Measurements from ENCODE around the gene CELSR1. TPM values are rescaled to one million over a fixed set of nuclear protein-coding genes. Genes with fewer than 3 reads are reported as not detected.

Gene CELSR1, protein sequence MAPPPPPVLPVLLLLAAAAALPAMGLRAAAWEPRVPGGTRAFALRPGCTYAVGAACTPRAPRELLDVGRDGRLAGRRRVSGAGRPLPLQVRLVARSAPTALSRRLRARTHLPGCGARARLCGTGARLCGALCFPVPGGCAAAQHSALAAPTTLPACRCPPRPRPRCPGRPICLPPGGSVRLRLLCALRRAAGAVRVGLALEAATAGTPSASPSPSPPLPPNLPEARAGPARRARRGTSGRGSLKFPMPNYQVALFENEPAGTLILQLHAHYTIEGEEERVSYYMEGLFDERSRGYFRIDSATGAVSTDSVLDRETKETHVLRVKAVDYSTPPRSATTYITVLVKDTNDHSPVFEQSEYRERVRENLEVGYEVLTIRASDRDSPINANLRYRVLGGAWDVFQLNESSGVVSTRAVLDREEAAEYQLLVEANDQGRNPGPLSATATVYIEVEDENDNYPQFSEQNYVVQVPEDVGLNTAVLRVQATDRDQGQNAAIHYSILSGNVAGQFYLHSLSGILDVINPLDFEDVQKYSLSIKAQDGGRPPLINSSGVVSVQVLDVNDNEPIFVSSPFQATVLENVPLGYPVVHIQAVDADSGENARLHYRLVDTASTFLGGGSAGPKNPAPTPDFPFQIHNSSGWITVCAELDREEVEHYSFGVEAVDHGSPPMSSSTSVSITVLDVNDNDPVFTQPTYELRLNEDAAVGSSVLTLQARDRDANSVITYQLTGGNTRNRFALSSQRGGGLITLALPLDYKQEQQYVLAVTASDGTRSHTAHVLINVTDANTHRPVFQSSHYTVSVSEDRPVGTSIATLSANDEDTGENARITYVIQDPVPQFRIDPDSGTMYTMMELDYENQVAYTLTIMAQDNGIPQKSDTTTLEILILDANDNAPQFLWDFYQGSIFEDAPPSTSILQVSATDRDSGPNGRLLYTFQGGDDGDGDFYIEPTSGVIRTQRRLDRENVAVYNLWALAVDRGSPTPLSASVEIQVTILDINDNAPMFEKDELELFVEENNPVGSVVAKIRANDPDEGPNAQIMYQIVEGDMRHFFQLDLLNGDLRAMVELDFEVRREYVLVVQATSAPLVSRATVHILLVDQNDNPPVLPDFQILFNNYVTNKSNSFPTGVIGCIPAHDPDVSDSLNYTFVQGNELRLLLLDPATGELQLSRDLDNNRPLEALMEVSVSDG (N-terminal part only)
- total RNA-seq, result under 1 TPM; 0.04 to 0.14 TPM

DNA sequence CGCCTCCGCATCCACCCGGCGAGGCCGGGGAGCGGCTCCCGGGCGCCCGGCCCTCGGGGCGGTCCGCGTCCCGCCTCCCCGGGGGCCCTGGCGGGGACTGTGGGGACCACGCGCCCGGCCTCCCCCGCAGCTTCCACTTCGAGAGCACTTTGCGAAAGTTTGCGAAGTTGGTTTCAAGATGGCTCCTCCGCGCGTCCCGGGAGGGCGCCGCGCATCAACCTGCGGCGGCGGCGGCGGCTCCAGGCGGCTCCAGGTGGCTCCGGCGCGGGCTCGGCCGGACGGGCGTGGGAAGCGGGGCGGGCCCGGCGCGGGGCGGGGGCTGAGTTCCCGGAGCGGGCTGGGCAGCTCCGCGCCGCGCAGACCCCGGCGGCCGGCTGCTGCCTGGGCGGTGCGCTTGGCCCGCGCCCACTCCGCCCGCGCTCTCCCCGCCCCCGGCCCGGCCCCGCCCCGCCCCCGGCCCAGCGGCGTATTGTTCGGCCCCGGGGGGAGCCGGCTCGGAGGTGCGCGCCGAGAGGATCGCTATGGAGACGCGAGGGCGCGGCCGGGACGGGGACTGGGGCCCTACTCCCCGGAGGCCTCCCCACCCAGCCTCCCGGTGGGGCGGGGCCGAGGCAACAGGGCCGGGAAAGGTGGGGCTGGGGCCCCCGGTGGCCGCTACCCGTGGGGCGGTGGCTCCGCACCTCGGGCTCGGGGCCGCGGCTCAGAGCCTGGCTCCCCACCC, at the start of gene CELSR1:
CELSR1 (minus strand) TSS at position 396 of the 721 bp plus-strand sequence. CDS start 450 bp downstream, outside the sequence.
- no peak within 1 kb of the TSS for H3K4me3 Mint-ChIP-seq
- peak; percentile 29 for DNase-seq

DNA sequence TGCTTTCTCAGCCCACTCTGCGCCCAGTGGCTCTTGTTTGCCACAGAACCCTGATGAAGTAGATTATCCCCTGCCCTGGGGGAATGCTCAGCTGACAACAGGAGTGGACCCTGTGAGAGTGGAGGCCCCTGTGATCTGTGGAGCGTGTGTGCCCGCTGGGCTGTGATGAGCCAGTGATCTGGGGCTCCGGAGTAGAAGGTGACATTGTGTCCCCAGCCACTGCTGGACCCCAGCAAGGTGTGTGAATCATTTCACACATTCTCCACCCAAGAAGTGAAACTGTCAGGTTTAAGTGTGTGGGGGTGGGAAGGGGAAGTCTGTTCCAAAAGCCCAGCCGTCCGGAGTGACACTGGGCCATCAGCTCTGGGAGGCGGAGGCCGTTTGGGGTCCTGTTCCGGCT, 49.6 kb upstream of the CELSR1 start:
- Mint-ChIP-seq H3K4me1 (peaks cover 23% of the 10 kb centered on the region), H3K27me3 (no peaks in the 10 kb centered on the region), H3K36me3 (no peaks in the 10 kb centered on the region), H3K4me3 (peak overlapping the region; percentile 47), H3K9me3 (no peaks in the 10 kb centered on the region), H3K27ac (peak overlapping the region; percentile 69)
- no peak for DNase-seq

More for the DNA sequence above, at the start of gene CELSR1:
- Mint-ChIP-seq H3K9me3 (no peaks in the 10 kb centered on the region), H3K27me3 (peaks cover 61% of the 10 kb centered on the region), H3K36me3 (no peaks in the 10 kb centered on the region), H3K4me1 (peaks cover 10% of the 10 kb centered on the region), H3K27ac (no peak within 1 kb of the TSS)

DNA sequence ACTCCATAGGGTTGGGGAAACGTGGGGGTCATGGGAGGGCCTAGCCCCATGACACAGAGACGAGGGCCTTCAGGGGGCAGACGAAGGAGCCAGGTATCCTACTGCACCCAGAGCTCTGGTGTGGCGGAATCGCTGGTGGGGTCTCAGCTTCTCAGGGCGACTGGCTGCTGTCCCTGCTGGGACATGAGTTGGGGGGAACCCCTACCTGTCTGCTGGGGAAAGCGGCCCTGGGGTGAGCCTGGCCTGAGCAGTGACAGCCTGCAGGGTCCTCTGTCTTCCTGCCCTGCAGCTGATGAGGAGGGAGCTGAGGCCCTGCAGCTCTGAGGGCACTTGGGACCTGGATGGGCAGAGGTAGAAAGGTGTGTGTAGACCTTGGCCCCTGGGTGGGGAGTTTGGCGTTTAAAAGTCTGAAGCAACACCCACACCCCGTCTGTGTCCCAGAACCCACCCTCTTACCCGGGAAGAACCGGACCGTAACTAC, 49.2 kb upstream of the CELSR1 start:
- H3K4me3 Mint-ChIP-seq, result no peak overlapping the region
- H3K4me1 Mint-ChIP-seq, result peaks cover 22% of the 10 kb centered on the region
- H3K27ac Mint-ChIP-seq, result no peak overlapping the region
- no peaks in the 10 kb centered on the region for H3K9me3 Mint-ChIP-seq
- no peaks in the 10 kb centered on the region for H3K36me3 Mint-ChIP-seq
- no peaks in the 10 kb centered on the region for H3K27me3 Mint-ChIP-seq
- no peak for DNase-seq

DNA sequence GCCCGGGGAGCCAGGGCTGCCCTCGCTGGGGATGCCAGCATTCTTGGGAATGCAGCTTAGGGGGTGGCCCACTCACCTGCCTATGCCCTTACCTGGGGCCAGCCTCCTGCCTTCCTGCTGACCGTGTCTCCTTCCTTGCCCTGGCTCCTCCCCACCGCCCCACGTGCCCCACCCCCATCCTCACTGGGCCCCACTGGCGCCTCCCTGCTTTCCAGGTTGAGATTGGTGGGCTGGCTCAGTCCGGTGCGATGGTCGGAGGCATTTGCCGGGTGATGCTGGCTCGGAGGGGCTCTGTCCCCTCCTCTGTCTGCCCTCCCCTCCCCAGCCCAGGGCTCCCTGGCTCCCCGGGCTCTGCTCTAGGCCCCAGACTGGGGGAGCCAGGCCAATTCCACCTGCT, 48.7 kb upstream of the CELSR1 start:
- no peaks in the 10 kb centered on the region for H3K27me3 Mint-ChIP-seq
- no peak overlapping the region for H3K27ac Mint-ChIP-seq
- no peak overlapping the region for H3K4me3 Mint-ChIP-seq
- no peak for DNase-seq
- H3K9me3 Mint-ChIP-seq, result no peaks in the 10 kb centered on the region
- H3K4me1 Mint-ChIP-seq, result peaks cover 22% of the 10 kb centered on the region
- H3K36me3 Mint-ChIP-seq, result no peaks in the 10 kb centered on the region

DNA sequence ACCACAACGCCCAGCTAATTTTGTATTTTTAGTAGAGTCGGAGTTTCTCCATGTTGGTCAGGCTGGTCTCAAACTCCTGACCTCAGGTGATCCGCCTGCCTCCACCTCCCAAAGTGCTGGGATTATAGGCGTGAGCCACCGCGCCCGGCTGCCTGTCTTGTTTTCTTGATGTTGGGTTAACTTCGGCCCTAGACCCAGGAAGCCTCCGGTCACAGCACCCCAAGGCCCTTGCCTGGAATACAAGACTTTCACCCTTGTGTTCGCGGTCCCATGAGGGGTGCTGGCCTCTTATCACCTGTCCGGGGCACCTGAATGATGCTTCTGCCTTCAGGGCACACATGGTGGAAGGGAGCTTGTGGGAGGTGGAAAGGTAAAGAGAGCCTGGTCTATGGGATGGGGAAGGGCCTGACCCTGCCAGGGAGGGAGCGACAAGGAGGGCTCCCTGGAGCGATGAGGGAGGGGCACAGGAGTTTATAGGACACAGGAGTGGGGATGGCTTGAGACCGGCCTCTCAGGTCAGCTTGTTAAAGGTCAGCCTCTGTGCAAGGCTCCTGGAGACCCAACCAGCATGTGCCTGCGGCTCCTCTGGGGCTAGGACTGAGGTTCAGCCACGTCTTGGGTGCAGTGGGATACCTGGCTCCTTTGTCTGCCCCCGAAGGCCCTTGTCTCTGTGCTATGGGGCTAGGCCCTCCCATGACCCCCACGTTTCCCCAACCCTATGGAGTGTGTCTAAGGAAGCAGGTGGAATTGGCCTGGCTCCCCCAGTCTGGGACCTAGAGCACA, 48.1 kb upstream of the CELSR1 start:
- Mint-ChIP-seq H3K27me3 (no peaks in the 10 kb centered on the region), H3K9me3 (no peaks in the 10 kb centered on the region), H3K36me3 (no peaks in the 10 kb centered on the region), H3K4me3 (no peak overlapping the region), H3K27ac (no peak overlapping the region), H3K4me1 (peaks cover 21% of the 10 kb centered on the region)
- no peak for DNase-seq

DNA sequence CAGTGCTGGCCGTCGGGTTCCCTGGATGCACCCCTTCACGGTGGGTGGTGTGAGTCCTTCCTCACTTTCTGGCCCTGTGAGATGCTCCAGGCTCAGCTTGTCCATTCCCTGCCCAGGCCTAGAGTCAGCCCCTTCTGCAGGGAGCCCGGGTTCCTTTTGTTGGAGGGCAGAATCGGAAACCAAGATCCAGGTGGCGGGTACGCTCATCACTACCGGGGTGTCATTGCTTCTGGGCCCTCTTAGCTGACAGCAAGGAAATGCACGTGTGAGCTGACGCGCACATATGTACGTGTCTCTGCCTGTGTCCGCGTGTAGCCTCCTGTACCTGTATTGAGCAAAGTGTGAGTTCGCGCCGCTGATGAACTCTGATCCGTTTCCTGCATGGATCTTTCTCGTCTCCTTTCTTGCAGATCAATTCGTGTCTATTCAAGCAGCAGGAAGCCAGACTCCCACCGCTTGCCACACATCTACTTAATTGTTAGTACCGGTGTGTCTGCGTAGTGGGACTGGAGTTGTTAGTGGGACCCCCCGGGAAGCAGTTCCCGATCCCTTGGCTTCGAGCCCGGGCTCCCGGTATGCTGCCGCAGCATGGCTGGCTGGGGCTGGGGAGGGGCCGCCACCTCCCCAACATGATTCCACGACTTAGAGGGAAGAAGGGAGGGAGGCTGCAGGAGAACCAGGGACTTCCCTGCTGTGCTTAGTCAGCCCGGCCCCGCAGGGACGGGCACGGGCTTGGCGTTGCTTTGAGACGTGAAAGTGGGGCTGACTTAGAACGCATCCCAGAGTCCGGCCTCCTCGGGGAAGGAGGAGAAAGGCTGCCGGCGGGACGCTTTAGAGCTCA, 46.9 kb upstream of the CELSR1 start:
- Mint-ChIP-seq H3K27me3 (no peaks in the 10 kb centered on the region), H3K4me1 (peaks cover 21% of the 10 kb centered on the region), H3K9me3 (no peaks in the 10 kb centered on the region), H3K36me3 (no peaks in the 10 kb centered on the region), H3K27ac (no peak overlapping the region), H3K4me3 (no peak overlapping the region)
- no peak for DNase-seq

DNA sequence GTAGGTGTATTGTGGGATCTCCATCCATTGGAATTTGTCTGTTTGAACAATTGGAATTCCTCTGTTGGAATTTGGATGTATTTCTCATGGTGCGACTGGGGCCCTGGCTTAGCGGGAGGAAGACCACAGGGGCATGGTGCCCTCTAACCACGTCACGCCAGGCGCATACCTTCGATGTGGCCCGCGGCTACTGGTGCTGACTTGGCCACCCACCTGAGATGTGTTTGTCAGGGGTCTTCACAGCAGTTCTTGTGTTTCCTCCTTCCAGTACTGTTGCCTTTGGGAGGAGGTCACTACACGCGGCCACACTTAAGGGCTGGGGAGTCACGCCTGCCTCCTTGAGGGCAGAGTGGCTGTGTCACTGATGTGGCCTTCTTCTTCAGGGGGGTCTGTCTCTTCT, 46.2 kb upstream of the CELSR1 start:
- Mint-ChIP-seq H3K27me3 (no peaks in the 10 kb centered on the region), H3K36me3 (no peaks in the 10 kb centered on the region), H3K4me3 (no peak overlapping the region), H3K4me1 (peaks cover 24% of the 10 kb centered on the region), H3K9me3 (no peaks in the 10 kb centered on the region), H3K27ac (no peak overlapping the region)
- no peak for DNase-seq

DNA sequence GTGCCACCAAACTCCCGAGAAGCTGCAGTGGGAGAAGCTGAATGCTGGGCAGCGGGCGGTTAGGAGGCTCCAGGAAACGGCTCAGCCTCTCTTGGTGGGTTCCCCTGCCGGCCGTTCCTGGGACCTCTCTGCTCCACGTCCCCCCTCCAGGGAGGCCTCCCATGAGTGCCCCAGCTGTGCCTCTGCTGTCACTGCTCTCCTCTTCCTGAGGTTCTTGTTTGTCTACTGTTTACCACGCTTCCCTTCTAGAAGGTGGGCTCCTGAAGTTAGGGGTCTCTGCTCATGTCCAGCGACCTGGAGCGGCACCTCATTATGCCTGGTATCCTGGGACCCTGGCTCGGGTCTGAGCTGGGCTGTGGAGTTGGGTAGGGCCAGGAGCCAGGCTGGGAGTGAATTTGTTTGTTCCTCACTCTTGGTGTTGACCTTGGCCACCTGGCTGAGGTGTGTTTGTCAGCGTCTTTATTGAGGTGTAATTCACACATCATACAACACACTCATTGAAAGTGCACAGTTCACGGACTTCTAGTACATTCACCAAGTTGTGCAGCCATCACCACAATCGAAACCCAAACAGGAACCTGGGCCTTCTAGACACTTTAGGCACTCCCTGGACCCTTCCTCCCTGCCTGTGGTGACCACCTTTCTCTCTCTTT, 45.0 kb upstream of the CELSR1 start:
- H3K4me1 Mint-ChIP-seq, result peaks cover 25% of the 10 kb centered on the region
- no peak overlapping the region for H3K27ac Mint-ChIP-seq
- no peak for DNase-seq
- no peak overlapping the region for H3K4me3 Mint-ChIP-seq
- H3K9me3 Mint-ChIP-seq, result no peaks in the 10 kb centered on the region
- H3K36me3 Mint-ChIP-seq, result no peaks in the 10 kb centered on the region
- H3K27me3 Mint-ChIP-seq, result no peaks in the 10 kb centered on the region

DNA sequence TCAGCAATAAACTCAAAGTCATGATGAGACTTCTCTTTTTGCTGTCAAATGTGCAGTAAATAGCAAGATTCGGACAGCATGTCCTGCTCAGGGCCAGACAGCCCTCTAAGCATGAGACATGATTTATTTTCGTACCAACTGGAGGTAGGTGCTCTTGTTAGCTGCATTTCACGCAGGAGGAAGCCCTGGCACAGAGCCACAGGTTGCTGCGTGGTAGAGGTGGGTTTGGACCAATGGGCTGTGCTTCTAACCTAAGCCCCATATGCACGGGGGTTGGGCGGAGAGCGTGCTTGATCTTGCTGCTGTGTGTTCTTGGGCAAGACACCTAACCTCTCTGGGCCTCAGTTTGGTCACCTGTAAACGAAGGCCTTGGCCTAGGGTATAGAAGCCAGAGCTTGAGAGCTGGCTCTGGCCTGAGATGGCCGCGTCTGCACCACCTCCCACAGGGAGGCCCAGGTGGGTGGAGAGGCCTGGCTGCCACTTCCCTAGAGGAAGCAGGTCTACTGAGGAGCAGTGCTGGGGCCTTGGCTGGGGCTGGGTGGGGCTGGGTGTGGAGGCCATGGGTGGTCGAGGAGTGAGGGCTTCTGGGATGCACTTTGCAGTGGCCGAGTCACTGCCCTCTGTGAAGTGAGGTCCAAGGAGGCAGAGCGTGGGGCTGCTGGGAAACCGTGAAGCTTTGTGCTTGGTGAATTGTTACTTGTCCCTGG, 44.3 kb upstream of the CELSR1 start:
- peaks cover 18% of the 10 kb centered on the region for H3K4me1 Mint-ChIP-seq
- H3K4me3 Mint-ChIP-seq, result no peak overlapping the region

DNA sequence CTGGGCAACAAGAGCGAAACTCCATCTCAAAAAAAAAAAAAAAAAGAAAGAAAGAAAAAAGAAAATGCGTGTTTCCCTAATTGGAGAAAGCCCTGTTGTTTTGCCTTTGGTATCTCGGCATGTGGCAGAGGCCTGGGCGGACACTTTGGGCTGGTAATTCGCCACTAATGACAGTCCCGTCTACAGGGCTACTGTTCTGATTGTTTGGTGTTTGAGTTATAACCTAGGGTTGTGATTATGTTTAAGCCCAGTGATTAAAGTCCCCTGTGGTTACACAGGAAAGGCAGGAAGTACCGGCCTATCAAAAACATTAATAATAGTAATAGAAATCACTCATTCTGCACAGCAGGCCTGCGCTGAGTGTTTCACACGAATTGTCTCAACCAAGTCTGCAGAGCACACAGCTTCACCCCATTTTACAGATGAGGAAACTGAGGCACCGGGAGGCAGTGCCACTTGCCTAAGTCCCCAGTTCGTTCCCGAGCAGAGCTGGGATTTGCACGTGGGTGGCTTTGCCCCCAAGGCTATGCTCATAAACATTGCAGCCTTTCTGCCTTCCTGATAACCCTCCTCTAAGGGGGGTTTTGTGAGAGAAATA, 43.6 kb upstream of the CELSR1 start:
- H3K4me3 Mint-ChIP-seq, result no peak overlapping the region
- no peak overlapping the region for H3K27ac Mint-ChIP-seq
- no peaks in the 10 kb centered on the region for H3K27me3 Mint-ChIP-seq
- H3K9me3 Mint-ChIP-seq, result no peaks in the 10 kb centered on the region
- H3K4me1 Mint-ChIP-seq, result peaks cover 21% of the 10 kb centered on the region
- no peak for DNase-seq
- H3K36me3 Mint-ChIP-seq, result no peaks in the 10 kb centered on the region

More for the DNA sequence above, 44.3 kb upstream of the CELSR1 start:
- H3K36me3 Mint-ChIP-seq, result no peaks in the 10 kb centered on the region
- no peaks in the 10 kb centered on the region for H3K9me3 Mint-ChIP-seq
- H3K27me3 Mint-ChIP-seq, result no peaks in the 10 kb centered on the region
- no peak overlapping the region for H3K27ac Mint-ChIP-seq
- no peak for DNase-seq

DNA sequence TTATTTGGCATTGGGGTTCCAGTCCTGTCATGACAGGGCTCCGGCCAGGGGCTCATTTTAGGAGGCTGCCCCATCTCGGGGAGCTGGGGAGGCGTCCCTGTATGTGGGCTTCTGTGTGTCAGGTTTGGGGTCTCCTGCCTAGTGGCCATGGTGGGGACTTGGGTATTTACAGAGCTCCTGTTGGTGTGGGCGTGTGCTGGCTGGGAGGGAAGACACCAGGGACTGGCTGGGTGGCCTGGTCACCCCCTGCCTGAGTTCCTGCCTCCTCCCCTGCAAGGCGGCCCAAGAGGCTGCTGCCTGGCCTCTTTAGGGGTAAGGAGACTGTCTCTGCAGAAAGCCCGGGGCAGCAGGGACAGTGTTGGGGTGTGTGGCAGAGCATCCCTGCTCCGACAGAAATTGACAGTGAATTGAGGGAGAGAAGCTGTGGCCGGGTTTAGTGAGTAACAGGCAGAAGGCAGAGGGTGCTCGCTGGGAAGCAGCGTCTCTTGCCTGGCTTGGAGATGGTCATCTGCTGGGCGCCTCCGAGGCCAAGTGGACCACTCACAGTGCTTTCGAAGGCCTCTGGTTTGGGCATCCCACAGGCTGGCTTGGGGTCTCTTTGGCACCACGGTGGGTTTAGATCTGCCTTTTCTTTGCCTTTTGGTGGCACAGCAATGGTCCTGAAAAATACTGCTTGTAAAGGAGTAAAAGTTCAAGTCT, 42.5 kb upstream of the CELSR1 start:
- Mint-ChIP-seq H3K36me3 (no peaks in the 10 kb centered on the region), H3K27me3 (no peaks in the 10 kb centered on the region), H3K27ac (no peak overlapping the region), H3K4me3 (no peak overlapping the region), H3K9me3 (no peaks in the 10 kb centered on the region), H3K4me1 (peaks cover 27% of the 10 kb centered on the region)
- DNase-seq, result no peak

Data from activated naive CD8-positive, alpha-beta T cell treated with anti-CD3 and anti-CD28 coated beads for 36 hours (primary cell).